Measurements from ENCODE around the gene HAUS3. TPM values are rescaled to one million over a fixed set of nuclear protein-coding genes. Genes with fewer than 3 reads are reported as not detected.
A peak's percentile ranks its signal among the peaks of the same experiment; 100 is the strongest.

Gene HAUS3
- total and polyA plus RNA-seq, 7 donors: 4.2 to 16.1 (median 5.3) TPM

DNA sequence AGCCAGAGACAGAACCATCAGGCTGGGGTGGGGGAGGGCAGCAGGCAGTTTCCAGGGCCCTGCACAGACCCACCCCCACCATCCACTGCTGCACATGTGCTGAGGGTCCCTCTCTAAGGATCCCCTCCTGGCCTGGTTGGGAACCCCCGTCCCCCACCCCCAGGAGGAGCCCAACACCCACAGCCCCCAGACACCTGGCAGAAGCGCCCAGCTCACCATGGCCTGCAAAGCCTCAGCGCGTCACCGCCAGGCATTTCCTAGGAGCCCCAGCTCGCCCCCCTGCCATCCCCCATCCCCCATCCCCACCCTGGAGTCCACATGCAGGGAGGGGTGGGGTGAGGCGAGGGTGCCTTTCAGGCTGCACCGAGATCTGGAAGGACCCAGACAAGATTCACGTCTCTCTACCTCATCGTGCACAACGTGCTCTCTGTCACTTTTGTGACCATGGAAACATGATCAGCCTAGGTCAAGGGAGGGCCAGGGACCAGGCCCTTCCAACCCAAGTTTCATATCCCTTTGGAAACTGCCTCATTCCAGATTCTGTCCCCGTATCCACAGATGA lies 10.7 kb upstream of the HAUS3 start:
- H3K4me3 ChIP-seq: no peak overlapping the region
- intact Hi-C loops (cut with DNase I): no loop called here
- WGBS, 3 donors: 72 to 76% (median 75%) methylated on average over 12 of the region's 12 CpGs

DNA sequence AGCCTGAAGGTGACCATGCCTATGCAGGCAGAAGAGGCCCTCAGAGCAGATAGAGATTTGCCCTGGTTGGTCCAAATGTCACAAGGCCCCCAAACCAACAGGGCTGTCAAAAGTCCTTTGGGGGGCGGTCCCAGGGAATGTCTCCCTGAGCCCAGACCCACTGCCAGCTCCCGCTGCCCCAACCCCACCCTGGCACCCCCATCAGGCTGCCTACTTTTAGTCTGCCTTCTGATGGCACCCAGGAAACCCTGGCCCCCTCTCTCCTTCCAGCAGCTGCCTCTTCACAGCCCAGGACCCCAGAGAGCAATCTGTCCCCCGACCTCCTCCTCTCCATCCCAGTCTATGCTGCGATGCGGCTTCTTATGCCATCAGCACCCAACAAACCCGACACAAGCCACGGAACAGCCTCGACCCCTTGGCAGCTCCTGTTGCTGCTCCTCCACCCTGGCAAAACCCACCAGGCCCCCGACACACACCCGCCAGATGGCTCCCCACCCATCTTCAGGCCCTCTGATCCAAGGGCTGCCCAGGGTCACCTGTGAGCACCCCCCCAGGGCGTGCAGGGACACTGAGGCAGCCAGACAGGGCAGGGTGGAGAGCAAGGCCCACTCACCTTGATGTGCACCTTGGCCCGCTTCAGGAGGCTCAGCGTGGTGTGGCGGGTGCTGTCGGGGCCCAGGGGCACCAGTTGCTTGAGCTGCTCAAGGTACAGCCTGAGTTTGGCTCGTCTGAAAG lies 10.0 kb upstream of the HAUS3 start:
- Histone ChIP-seq H3K4me3 (no peak overlapping the region), H3K27me3 (ENCODE audit: insufficient read depth in 3 of 3, low read length in 2 of 3) (no peaks in the 10 kb centered on the region), H3K36me3 (ENCODE audit: insufficient read depth in 1 of 2, low read depth in 1 of 2) (peaks cover 0 to 75% of the 10 kb centered on the region in 2 donors), H3K4me1 (peaks cover 23% of the 10 kb centered on the region), H3K27ac (no peak overlapping the region), H3K9me3 (no peaks in the 10 kb centered on the region)
- 88 to 93% (median 93%) methylated on average over 16 of the region's 16 CpGs for WGBS, 3 donors
- intact Hi-C loops (cut with DNase I): no loop called here
- DNase-seq (peak in 1 of 2 donors; percentile 8), ATAC-seq (no peak)
- TF ChIP-seq, protein P1, sequence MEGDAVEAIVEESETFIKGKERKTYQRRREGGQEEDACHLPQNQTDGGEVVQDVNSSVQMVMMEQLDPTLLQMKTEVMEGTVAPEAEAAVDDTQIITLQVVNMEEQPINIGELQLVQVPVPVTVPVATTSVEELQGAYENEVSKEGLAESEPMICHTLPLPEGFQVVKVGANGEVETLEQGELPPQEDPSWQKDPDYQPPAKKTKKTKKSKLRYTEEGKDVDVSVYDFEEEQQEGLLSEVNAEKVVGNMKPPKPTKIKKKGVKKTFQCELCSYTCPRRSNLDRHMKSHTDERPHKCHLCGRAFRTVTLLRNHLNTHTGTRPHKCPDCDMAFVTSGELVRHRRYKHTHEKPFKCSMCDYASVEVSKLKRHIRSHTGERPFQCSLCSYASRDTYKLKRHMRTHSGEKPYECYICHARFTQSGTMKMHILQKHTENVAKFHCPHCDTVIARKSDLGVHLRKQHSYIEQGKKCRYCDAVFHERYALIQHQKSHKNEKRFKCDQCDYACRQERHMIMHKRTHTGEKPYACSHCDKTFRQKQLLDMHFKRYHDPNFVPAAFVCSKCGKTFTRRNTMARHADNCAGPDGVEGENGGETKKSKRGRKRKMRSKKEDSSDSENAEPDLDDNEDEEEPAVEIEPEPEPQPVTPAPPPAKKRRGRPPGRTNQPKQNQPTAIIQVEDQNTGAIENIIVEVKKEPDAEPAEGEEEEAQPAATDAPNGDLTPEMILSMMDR (IDR thresholded peaks at IDR 0.05): no peak

More for the DNA sequence above, 10.7 kb upstream of the HAUS3 start:
- ATAC-seq (no peak), DNase-seq (peak in 1 of 2 donors; percentile 7)
- TF ChIP-seq, protein P1 (IDR thresholded peaks at IDR 0.05): no peak
- Histone ChIP-seq H3K4me1 (peaks cover 30% of the 10 kb centered on the region), H3K27me3 (ENCODE audit: insufficient read depth in 3 of 3, low read length in 2 of 3) (no peaks in the 10 kb centered on the region), H3K27ac (no peak overlapping the region), H3K9me3 (no peaks in the 10 kb centered on the region), H3K36me3 (ENCODE audit: insufficient read depth in 1 of 2, low read depth in 1 of 2) (peaks cover 0 to 80% of the 10 kb centered on the region in 2 donors)

DNA sequence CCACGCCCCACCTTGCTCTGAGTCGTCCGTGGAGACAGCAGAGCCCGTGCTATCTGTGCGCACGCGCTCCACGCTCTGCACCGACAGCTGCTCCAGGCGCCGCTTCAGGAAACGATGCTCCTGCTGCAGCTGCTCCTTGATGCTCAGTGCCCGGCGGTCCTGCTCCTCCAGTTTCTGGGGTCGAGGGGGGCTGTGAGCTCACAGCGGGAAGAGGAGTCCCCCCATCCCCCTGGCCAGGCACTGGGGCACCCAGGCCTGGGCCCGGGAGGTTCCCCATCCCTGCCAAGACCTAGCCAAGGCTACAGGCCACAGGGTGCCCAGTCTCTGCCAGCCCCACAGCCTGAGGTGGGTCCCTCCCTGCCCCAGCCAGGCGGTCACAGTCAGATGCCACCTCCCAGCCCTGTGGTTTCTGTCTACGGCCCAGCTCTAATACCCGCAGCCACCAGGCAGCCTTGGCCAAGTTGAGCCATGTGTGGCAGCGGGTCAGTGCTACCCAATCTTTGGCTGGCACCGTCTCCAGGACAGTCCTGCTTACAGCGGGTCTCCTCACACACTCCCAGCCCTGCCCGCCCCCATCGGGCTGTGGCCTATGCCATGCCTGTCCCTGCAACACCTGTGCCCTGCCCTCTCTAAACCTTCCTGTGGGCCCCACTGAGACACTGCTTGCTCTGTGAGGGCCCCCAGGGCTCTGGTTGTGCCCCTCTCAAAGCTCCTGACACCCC lies 9.3 kb upstream of the HAUS3 start:
- peak in 1 of 4 donors; percentile 46 for ATAC-seq
- Histone ChIP-seq H3K27me3 (ENCODE audit: insufficient read depth in 3 of 3, low read length in 2 of 3) (no peaks in the 10 kb centered on the region), H3K4me3 (no peak overlapping the region), H3K27ac (no peak overlapping the region), H3K4me1 (peaks cover 16% of the 10 kb centered on the region), H3K36me3 (ENCODE audit: insufficient read depth in 1 of 2, low read depth in 1 of 2) (peaks cover 0 to 76% of the 10 kb centered on the region in 2 donors), H3K9me3 (no peaks in the 10 kb centered on the region)
- DNase-seq: peak; percentile 12 to 50
- intact Hi-C loops (cut with DNase I): no loop called here
- 71 to 88% (median 77%) methylated on average over 21 to 25 of the region's 25 CpGs for WGBS, 3 donors
- TF ChIP-seq, protein P1 (IDR thresholded peaks at IDR 0.05): no peak

DNA sequence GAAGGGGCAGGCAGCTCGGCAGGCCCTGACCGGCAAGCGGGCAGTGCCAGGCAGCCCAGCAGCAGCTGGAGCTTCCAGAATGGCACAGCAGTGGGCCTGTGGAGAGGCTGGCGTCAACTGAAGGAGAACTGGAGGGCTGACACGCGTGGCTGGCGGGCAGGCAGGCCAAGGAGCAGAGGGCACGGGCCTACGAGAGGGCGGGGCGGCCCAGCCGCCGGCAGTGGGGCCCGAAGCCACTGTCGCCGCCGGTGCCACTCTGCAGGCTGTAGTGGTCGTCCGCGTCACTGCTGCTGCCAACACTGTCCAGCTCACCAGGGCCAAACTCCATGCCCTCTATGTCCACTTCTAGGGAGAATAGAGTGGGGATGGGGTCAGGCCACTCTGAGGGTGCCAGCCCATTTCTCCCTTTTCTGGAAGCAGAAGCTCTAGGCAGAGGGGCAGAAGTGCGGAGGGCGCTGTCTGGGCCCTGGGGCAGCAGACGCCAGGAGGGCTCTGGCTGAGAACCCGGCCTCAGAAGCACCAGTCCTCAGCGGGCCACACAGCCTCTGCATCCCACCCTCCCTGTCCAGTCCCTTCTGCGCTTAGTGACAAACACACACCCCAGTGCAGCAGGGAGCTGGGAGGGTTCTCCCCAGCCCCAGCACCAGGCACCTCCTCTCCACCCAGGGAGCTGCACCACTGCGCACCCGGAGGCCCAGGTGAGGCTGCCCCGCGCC lies 8.6 kb upstream of the HAUS3 start:
- H3K4me1 ChIP-seq: peaks cover 10% of the 10 kb centered on the region
- no peak overlapping the region for H3K4me3 ChIP-seq
- H3K27ac ChIP-seq: no peak overlapping the region
- TF ChIP-seq, protein P1 (IDR thresholded peaks at IDR 0.05): no peak
- H3K36me3 ChIP-seq (ENCODE audit: insufficient read depth in 1 of 2, low read depth in 1 of 2): peaks cover 0 to 76% of the 10 kb centered on the region in 2 donors
- H3K9me3 ChIP-seq: no peaks in the 10 kb centered on the region
- no peak for ATAC-seq
- no peaks in the 10 kb centered on the region for H3K27me3 ChIP-seq (ENCODE audit: insufficient read depth in 3 of 3, low read length in 2 of 3)
- peak in 1 of 2 donors; percentile 8 for DNase-seq
- intact Hi-C loops (cut with DNase I): no loop called here
- WGBS, 3 donors: 76 to 88% (median 85%) methylated on average over 28 to 30 of the region's 30 CpGs

All from psoas muscle (tissue), 8 donors.